WERI-Rb-1 (cell line): Measurements from ENCODE around the gene PDE1A.

Source experiments
- DNase-seq: peaks from one replicate; pipeline ENCODE4 v3.0.0-alpha.2; 2020
- H3K27ac ChIP-seq: fragments of 250-450 bp; sonication (Bioruptor Pico); 2 replicates; pipeline ENCODE4 v1.5.1; 2020; ENCODE audit warnings: mild to moderate bottlenecking, moderate library complexity
- H3K27me3 ChIP-seq: fragments of 250-450 bp; sonication (Bioruptor Pico); 2 replicates; pipeline ENCODE4 v1.5.1; 2021; ENCODE audit warnings: mild to moderate bottlenecking, low read depth, moderate library complexity; ENCODE audit not compliant: insufficient read depth, severe bottlenecking
- H3K36me3 ChIP-seq: fragments of 250-450 bp; sonication (Bioruptor Pico); 2 replicates; pipeline ENCODE4 v1.5.1; 2020; ENCODE audit warnings: mild to moderate bottlenecking, moderate library complexity
- H3K4me3 ChIP-seq: 2 replicates; pipeline ENCODE4 v1.5.1; 2011; ENCODE audit warnings: low read depth, mild to moderate bottlenecking, control low read depth, low read length
- H3K9me3 ChIP-seq: fragments of 250-450 bp; sonication (Bioruptor Pico); 2 replicates; pipeline ENCODE4 v1.5.1; 2021; ENCODE audit warnings: mild to moderate bottlenecking, moderate library complexity; ENCODE audit not compliant: severe bottlenecking
- TF ChIP-seq, protein P1 (sequence below): IDR thresholded peaks from 2 replicates; pipeline ENCODE4 v1.5.1; 2011; ENCODE audit warnings: low read depth, mild to moderate bottlenecking, control low read depth, inconsistent platforms, low read length

Gene PDE1A

DNA sequence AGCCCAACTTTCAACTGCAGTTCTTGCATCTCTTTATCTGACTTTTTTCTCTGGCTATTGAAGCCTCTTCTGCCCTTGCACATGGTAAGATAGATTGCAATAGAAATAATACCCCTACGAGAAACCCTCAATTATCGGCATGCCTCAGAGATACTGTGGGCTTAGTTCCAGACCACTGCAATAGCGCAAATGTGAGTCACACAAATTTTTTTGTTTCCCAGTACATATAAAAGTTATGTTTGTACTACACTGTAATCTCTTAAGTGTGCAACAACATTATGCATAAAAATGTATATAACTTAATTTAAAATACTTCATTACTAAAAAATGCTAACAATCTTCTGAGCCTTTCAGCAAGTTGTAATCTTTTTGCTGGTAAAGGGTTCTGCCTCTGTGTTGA, 124.7 kb downstream of the PDE1A start:
- H3K27ac ChIP-seq: no peak overlapping the region
- no peaks in the 10 kb centered on the region for H3K27me3 ChIP-seq
- DNase-seq: no peak
- no peaks in the 10 kb centered on the region for H3K9me3 ChIP-seq
- TF ChIP-seq, protein P1, sequence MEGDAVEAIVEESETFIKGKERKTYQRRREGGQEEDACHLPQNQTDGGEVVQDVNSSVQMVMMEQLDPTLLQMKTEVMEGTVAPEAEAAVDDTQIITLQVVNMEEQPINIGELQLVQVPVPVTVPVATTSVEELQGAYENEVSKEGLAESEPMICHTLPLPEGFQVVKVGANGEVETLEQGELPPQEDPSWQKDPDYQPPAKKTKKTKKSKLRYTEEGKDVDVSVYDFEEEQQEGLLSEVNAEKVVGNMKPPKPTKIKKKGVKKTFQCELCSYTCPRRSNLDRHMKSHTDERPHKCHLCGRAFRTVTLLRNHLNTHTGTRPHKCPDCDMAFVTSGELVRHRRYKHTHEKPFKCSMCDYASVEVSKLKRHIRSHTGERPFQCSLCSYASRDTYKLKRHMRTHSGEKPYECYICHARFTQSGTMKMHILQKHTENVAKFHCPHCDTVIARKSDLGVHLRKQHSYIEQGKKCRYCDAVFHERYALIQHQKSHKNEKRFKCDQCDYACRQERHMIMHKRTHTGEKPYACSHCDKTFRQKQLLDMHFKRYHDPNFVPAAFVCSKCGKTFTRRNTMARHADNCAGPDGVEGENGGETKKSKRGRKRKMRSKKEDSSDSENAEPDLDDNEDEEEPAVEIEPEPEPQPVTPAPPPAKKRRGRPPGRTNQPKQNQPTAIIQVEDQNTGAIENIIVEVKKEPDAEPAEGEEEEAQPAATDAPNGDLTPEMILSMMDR: no peak
- no peaks in the 10 kb centered on the region for H3K36me3 ChIP-seq
- H3K4me3 ChIP-seq: no peak overlapping the region

GRCh38 chr2:182301093-182301492, 125.7 kb downstream of the PDE1A start:
- Histone ChIP-seq H3K36me3 (no peaks in the 10 kb centered on the region), H3K27me3 (no peaks in the 10 kb centered on the region), H3K9me3 (no peaks in the 10 kb centered on the region), H3K4me3 (no peak overlapping the region), H3K27ac (no peak overlapping the region)
- TF ChIP-seq, protein P1: no peak
- no peak for DNase-seq

DNA sequence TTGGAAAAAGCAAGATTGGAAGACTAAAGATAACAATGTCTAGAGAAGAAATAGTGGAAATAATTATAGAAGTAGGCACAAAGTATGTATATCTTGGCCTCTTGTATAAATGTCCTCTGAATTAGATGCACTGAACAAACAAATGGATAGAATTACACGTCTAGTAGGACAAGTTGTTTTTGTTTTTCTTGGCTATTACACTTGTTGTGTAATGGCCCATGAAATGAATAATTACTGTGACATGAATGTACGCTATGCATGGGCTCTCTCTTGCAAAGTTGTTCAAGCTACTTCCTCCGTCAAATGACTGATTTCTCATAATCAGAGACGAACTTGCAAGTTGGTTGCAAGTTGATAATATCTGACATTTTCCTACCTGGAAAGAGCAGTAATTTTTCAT, 126.2 kb downstream of the PDE1A start:
- no peak overlapping the region for H3K27ac ChIP-seq
- H3K4me3 ChIP-seq: no peak overlapping the region
- H3K36me3 ChIP-seq: no peaks in the 10 kb centered on the region
- TF ChIP-seq, protein P1: no peak
- no peaks in the 10 kb centered on the region for H3K27me3 ChIP-seq
- no peaks in the 10 kb centered on the region for H3K9me3 ChIP-seq
- DNase-seq: no peak

DNA sequence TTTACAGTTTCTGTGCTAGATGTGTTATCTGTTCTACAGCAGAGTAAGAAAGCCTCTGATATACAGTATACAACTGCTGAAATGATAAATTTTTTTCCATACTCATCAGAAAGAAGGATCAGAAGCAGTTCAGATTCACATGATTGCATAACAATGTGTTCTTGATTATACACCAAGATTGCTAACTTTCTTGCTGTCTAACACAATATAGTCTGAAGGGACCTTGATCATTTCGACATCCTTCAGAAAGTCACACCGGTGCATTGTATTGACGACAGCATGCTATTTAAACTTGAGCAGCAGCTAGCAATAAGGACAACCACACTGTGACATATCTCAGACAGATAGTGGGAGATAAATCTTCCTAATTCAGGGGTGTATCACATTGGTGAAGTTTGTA, 127.2 kb downstream of the PDE1A start:
- Histone ChIP-seq H3K9me3 (no peaks in the 10 kb centered on the region), H3K27ac (no peak overlapping the region), H3K27me3 (no peaks in the 10 kb centered on the region), H3K36me3 (no peaks in the 10 kb centered on the region), H3K4me3 (no peak overlapping the region)
- no peak for DNase-seq
- TF ChIP-seq, protein P1: no peak

DNA sequence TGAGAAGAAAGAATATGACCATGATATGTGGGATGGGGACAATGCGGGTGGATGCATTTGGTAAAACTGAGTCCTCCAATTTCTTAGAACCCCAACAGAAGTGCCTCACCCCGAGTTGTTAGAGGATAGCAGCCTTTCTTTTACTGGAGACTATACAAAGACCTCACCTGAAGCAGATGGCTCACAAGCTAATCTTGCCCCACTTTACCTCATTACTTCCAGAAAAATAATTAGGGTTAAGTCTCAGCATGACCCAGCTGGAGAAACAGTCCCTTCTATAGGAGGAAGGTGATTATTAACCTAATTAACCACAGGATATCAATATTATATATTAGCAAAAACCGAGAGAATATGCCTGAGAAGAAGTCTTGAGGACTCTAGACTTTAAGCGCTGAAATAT, 128.4 kb downstream of the PDE1A start:
- no peak for DNase-seq
- Histone ChIP-seq H3K4me3 (no peak overlapping the region), H3K27me3 (no peaks in the 10 kb centered on the region), H3K36me3 (no peaks in the 10 kb centered on the region), H3K9me3 (no peaks in the 10 kb centered on the region), H3K27ac (peak overlapping the region; percentile 35; the same call in 1 of the 2 replicates)
- TF ChIP-seq, protein P1: no peak

- no peak overlapping the region for H3K27ac ChIP-seq
- TF ChIP-seq, protein P1: no peak
- no peak for DNase-seq
- no peaks in the 10 kb centered on the region for H3K36me3 ChIP-seq
- no peaks in the 10 kb centered on the region for H3K27me3 ChIP-seq
- H3K4me3 ChIP-seq: no peak overlapping the region
- peaks cover 2% of the 10 kb centered on the region for H3K9me3 ChIP-seq
Observed at GRCh38 chr2:182291296-182291695, 135.5 kb downstream of the PDE1A start.
